ENCODE results near the gene PIP4K2A.

GRCh38 chr10:22697101-22697500, 17.3 kb downstream of the PIP4K2A start:
- TF ChIP-seq CTCF (IDR thresholded peaks at IDR 0.05; ENCODE audit: insufficient read depth, low read length, poor library complexity, severe bottlenecking) (no peak), EZH2phosphoT487 (conservative IDR thresholded peaks at IDR 0.05; ENCODE audit: low read length) (no peak)
